NCI-H1092 (cell line): ENCODE data around the gene CDCP1.
"Not testable (repeated sequence)": the region's sequence is repeated elsewhere in the genome, so short reads cannot be mapped to it uniquely, and the experiment has no call there.

Source experiments
- DNase-seq: peaks from one replicate; lab custom pipeline; 2025; lab: John Stamatoyannopoulos, UW

Gene CDCP1

GRCh38 chr3:45083023-45083422 is 63.2 kb downstream of the CDCP1 start:
- no peak for DNase-seq

- no peak for DNase-seq
Measured at GRCh38 chr3:45082142-45082538, 64.0 kb downstream of the CDCP1 start.

GRCh38 chr3:45081506-45082141 is 64.6 kb downstream of the CDCP1 start:
- no peak for DNase-seq

GRCh38 chr3:45080824-45081223 is 65.4 kb downstream of the CDCP1 start:
- no peak for DNase-seq

- no peak for DNase-seq
Measured at GRCh38 chr3:45079715-45080114, 66.5 kb downstream of the CDCP1 start.

GRCh38 chr3:45078910-45079522 is 67.2 kb downstream of the CDCP1 start:
- no peak for DNase-seq

GRCh38 chr3:45078256-45078655 is 67.9 kb downstream of the CDCP1 start:
- DNase-seq: not testable (repeated sequence)

- no peak for DNase-seq
Measured at GRCh38 chr3:45075821-45076625, 70.2 kb downstream of the CDCP1 start.

- no peak for DNase-seq
Measured at GRCh38 chr3:45071075-45071474, 75.1 kb downstream of the CDCP1 start.

GRCh38 chr3:45067941-45068340 is 78.2 kb downstream of the CDCP1 start:
- no peak for DNase-seq

GRCh38 chr3:45067486-45067885 is 78.7 kb downstream of the CDCP1 start:
- DNase-seq: no peak

- no peak for DNase-seq
Measured at GRCh38 chr3:45066109-45066801, 79.9 kb downstream of the CDCP1 start.

- DNase-seq: no peak
Measured at GRCh38 chr3:45065373-45065720, 80.8 kb downstream of the CDCP1 start.

- no peak for DNase-seq
Measured at GRCh38 chr3:45064512-45065372, 81.4 kb downstream of the CDCP1 start.

GRCh38 chr3:45062697-45063070 is 83.5 kb downstream of the CDCP1 start:
- DNase-seq: no peak

- no peak for DNase-seq
Measured at GRCh38 chr3:45060165-45060892, 85.8 kb downstream of the CDCP1 start.

GRCh38 chr3:45059132-45059531 is 87.0 kb downstream of the CDCP1 start:
- DNase-seq: no peak

GRCh38 chr3:45057557-45057956 is 88.6 kb downstream of the CDCP1 start:
- no peak for DNase-seq

- no peak for DNase-seq
Measured at GRCh38 chr3:45056608-45057301, 89.4 kb downstream of the CDCP1 start.

- DNase-seq: no peak
Measured at GRCh38 chr3:45055411-45056143, 90.6 kb downstream of the CDCP1 start.
